Fibroblast of villous mesenchyme (primary cell): ENCODE data around the gene SPTB. TPM values are rescaled to one million over a fixed set of nuclear protein-coding genes. Genes with fewer than 3 reads are reported as not detected.

ENCODE experiments used
- DNase-seq: peaks from one replicate; pipeline ENCODE4 v3.0.0-alpha.2; 2010; ENCODE audit warnings: low read depth
- H3K4me3 ChIP-seq: 2 replicates; pipeline ENCODE4 v1.5.1; 2011; ENCODE audit warnings: low read depth, mild to moderate bottlenecking, low read length
- total RNA-seq: library from RNA; depleted of rRNA; stranded (reverse); fragments of >200 nt; gene quantifications from 2 replicates; pipeline ENCODE4 v1.2.3, GENCODE V29; 2012
- TF ChIP-seq, protein P1 (sequence below): IDR thresholded peaks from 2 replicates; pipeline ENCODE4 v1.5.1; 2012; ENCODE audit warnings: low read depth, mild to moderate bottlenecking, low read length; ENCODE audit not compliant: insufficient read depth

SPTB gene
- total RNA-seq, 1 donor = under 0.01 TPM

DNA sequence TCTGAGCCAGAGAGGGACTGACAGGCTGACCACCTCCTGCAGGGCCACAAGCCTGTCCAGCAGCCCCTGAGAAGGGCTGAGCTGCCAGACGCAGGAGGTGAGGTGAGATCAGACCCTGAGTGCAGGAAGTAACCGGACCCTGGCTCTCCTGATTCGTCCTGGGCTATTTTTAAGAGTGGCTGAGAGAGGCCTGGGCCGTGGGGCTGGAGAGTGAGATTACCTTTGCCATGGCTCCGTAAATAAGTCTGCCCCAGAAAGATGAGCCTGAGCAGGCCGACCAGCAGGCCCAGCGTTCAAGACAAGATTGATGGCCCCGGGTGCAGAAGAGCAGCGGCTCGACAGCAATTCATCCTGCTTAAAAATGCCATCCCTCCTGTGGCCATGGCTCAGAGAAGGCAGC is 54.2 kb downstream of the SPTB start:
- no peak overlapping the region for H3K4me3 ChIP-seq
- no peak for DNase-seq
- TF ChIP-seq, protein P1, sequence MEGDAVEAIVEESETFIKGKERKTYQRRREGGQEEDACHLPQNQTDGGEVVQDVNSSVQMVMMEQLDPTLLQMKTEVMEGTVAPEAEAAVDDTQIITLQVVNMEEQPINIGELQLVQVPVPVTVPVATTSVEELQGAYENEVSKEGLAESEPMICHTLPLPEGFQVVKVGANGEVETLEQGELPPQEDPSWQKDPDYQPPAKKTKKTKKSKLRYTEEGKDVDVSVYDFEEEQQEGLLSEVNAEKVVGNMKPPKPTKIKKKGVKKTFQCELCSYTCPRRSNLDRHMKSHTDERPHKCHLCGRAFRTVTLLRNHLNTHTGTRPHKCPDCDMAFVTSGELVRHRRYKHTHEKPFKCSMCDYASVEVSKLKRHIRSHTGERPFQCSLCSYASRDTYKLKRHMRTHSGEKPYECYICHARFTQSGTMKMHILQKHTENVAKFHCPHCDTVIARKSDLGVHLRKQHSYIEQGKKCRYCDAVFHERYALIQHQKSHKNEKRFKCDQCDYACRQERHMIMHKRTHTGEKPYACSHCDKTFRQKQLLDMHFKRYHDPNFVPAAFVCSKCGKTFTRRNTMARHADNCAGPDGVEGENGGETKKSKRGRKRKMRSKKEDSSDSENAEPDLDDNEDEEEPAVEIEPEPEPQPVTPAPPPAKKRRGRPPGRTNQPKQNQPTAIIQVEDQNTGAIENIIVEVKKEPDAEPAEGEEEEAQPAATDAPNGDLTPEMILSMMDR = no peak

DNA sequence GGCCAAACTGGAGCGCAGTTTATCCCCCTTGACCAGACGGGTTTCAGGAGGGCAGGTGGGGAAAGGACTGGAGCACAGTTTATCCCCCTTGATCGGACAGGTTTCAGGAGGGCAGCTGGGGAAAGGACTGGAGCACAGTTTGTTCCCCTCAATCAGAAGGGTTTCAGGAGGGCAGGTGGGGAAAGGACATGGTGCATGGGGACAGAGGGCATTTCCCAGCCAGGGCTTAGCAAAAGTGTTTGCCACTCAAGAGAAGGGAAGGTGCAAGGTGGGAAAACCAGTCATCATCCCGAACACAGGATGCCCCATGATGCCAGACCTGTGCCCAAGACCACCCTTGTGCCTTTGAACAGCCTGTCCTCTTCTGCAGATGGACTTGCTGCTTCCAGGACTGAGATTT is 54.7 kb downstream of the SPTB start:
- no peak for DNase-seq
- H3K4me3 ChIP-seq = no peak overlapping the region
- TF ChIP-seq, protein P1 = no peak

DNA sequence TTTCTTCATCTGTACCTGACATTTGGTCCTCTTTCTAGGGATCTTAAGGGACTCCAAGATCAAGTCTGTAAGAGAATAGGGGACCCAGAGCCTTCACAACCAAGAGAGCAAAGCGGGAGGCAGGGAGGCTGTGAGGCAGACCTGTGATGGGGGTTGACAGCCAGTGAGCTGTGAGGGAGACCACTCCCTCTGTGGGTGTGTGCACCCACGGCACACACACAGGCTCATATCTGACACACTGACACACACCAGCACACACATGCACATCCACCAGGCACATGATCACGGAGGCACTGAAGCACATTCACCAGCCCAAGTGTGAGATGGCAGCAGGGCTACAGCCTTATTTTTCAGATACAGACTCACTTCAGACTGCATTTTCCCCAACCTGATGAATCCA is 55.2 kb downstream of the SPTB start:
- TF ChIP-seq, protein P1 = no peak
- no peak overlapping the region for H3K4me3 ChIP-seq
- DNase-seq = no peak

DNA sequence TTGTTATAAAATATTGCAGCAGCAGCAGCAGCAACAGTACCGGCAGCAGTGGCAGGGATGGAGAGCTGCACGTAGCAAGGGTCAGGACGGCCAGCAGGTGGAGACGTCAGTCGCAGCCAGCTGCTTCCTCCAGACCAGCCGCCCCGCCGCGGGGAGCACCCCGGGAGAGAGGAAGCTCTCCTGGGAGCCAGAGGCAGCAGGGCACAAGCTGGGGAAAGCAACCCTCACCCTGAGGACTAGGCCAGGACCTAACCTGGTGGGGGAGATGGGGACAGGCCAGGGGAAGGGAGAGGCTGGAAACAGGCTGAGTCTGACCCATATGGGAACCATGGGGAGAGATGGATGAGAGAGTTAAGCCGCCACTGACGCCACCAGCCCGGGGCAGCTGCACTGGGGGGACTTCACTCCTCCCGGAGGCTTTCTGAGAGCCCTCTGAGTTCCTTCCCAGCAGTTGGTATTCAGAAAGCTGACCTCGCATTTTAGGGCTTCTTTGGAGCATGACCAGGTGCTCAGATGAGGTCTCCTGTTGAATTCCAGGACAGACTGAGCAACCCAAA is 56.3 kb downstream of the SPTB start:
- H3K4me3 ChIP-seq = no peak overlapping the region
- DNase-seq = peak; percentile 70
- TF ChIP-seq, protein P1 = peak; percentile 77

DNA sequence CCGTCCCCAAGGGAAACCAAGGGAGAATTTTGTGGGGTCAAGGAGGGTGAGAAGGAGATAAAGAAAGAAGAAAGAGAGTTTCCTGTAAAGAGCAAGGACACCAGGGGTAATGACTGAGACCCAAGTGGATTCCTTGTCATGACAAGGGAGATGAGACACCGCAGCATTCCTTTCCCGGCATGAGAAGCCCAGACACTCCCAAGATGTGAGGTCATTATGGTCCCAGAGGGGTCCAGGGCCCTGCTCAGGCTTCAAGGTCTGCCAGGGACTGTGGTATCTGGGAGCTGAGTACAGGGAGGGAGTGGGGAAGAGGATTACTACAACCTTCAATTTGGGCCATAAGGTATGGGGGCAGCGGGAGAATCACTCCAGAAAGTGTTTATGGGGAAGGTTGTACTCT is 58.1 kb downstream of the SPTB start:
- H3K4me3 ChIP-seq = no peak overlapping the region
- TF ChIP-seq, protein P1 = no peak
- no peak for DNase-seq

DNA sequence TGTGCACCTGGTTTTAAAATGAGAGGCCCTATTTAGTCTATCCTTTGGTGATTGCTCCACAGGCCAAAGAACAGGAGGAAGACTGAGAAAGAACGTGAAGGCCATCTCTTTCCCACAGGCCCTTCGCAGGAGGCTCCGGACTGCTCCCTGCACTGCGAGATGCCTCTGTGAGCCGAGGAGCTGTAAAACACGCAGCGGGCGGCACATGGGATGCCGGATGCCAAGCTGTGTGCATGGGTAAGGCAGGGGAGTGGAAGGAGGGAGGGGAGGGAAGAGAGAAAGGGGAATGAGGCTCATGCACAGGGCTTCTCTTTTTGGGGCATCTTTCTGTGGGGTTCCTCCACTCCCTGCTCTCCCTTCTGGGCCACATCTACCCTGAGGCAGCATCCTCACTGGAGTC is 61.6 kb downstream of the SPTB start:
- TF ChIP-seq, protein P1 = no peak
- no peak overlapping the region for H3K4me3 ChIP-seq
- no peak for DNase-seq

DNA sequence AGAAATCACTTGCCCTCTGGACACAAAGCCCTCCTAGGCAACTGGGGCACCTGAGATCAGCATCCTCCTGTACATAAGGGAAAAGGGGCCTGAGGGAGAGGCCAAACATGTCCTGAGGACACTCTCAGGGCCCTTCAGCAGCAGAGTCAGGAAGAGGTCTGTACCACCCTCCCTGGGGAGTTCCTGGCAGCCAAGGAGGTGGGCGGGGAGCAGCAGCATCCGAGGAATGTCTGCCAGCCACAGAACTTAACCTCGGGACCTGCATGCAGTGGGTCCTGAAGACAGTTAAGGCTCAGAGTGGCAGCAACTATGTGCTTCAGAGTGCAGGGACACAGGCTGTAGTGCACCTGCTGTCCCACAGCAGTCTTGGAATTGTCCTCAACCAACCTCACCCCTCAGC is 62.1 kb downstream of the SPTB start:
- TF ChIP-seq, protein P1 = no peak
- DNase-seq = no peak
- no peak overlapping the region for H3K4me3 ChIP-seq
